KBM-7 (cell line): ENCODE results near the gene CCS.
A peak's percentile ranks its signal among the peaks of the same experiment; 100 is the strongest.
"Not testable (repeated sequence)": the region's sequence is repeated elsewhere in the genome, so short reads cannot be mapped to it uniquely, and the experiment has no call there.

Experiments
- DNase-seq: peaks from one replicate; pipeline ENCODE4 v3.0.0-alpha.2; 2015
- in situ Hi-C: fragments of 300-500 bp; cut with MboI; formaldehyde crosslinking; loops from 2 replicates; pipeline ENCODE4 v1.14.3; 2020; ENCODE audit warnings: low sequenced_read_pairs, low pct_unique_long_range_greater_than_20kb, mixed read lengths

Gene CCS

GRCh38 chr11:66559866-66560676 is 32.9 kb upstream of the CCS start:
- in situ Hi-C loops, result no loop called here
- DNase-seq, result no peak

GRCh38 chr11:66561178-66561974 is 31.6 kb upstream of the CCS start:
- no peak for DNase-seq
- in situ Hi-C loops, result no loop called here

GRCh38 chr11:66561975-66562248 is 31.1 kb upstream of the CCS start:
- in situ Hi-C loops, result no loop called here
- no peak for DNase-seq

- in situ Hi-C loops, result no loop called here
- DNase-seq, result no peak
Measured at GRCh38 chr11:66562275-66562674, 30.7 kb upstream of the CCS start.

- in situ Hi-C loops, result no loop called here
- DNase-seq, result no peak
Measured at GRCh38 chr11:66562907-66563583, 29.9 kb upstream of the CCS start.

GRCh38 chr11:66563832-66564231 is 29.2 kb upstream of the CCS start:
- in situ Hi-C loops, result no loop called here
- DNase-seq, result no peak

GRCh38 chr11:66564538-66564937 is 28.4 kb upstream of the CCS start:
- in situ Hi-C loops, result no loop called here
- no peak for DNase-seq

- in situ Hi-C loops, result no loop called here
- no peak for DNase-seq
Measured at GRCh38 chr11:66564984-66565383, 28.0 kb upstream of the CCS start.

GRCh38 chr11:66566221-66566620 is 26.8 kb upstream of the CCS start:
- in situ Hi-C loops, result no loop called here
- no peak for DNase-seq

GRCh38 chr11:66567787-66568123 is 25.2 kb upstream of the CCS start:
- in situ Hi-C loops, result no loop called here

GRCh38 chr11:66568124-66568916 is 24.7 kb upstream of the CCS start, which contains the start of gene CTSF:
CTSF (minus strand) TSS chr11:66568606; CDS start chr11:66568486, 120 bp downstream.
- DNase-seq, result peak; percentile 68
- in situ Hi-C loops, result no loop called here

More at GRCh38 chr11:66567787-66568123, 25.2 kb upstream of the CCS start:
- no peak for DNase-seq

GRCh38 chr11:66569076-66569475 is 23.9 kb upstream of the CCS start:
- DNase-seq, result no peak
- in situ Hi-C loops, result no loop called here

- DNase-seq, result no peak
- in situ Hi-C loops, result no loop called here
Measured at GRCh38 chr11:66570079-66570849, 22.7 kb upstream of the CCS start.

- in situ Hi-C loops, result no loop called here
- no peak for DNase-seq
Measured at GRCh38 chr11:66570850-66571180, 22.2 kb upstream of the CCS start.

GRCh38 chr11:66579017-66579606 is 13.9 kb upstream of the CCS start:
- peak; percentile 83 for DNase-seq
- in situ Hi-C loops, result no loop called here

GRCh38 chr11:66580803-66581202 is 12.2 kb upstream of the CCS start:
- in situ Hi-C loops, result no loop called here
- DNase-seq, result no peak

GRCh38 chr11:66581261-66581660 is 11.7 kb upstream of the CCS start:
- in situ Hi-C loops, result no loop called here
- no peak for DNase-seq

- in situ Hi-C loops, DNase-seq: not testable (repeated sequence)
Measured at GRCh38 chr11:66582565-66583147, 10.3 kb upstream of the CCS start.
